ENCODE data around the gene PAK1IP1. TPM values are rescaled to one million over a fixed set of nuclear protein-coding genes. Genes with fewer than 3 reads are reported as not detected.

The PAK1IP1 gene
- total RNA-seq, 1 donor from 2014 or later: 29.7 TPM

Other genes starting within 250 kb of the PAK1IP1 start
- gene GCNT2, start 173.6 kb upstream of the PAK1IP1 start, total RNA-seq: 17.5 and 31.2 TPM in 2 replicates
- gene C6orf52, start 356 bp upstream of the PAK1IP1 start, total RNA-seq: 2.5 TPM in 1 of 2 replicates, not detected in the other
- 158 and 198 TPM in 2 replicates for gene TMEM14C, start 28.1 kb downstream of the PAK1IP1 start, total RNA-seq
- 186 and 240 TPM in 2 replicates for gene TMEM14B, start 52.8 kb downstream of the PAK1IP1 start, total RNA-seq
- 0.12 TPM in 1 of 2 replicates, not detected in the other for gene MAK, start 143.6 kb downstream of the PAK1IP1 start, total RNA-seq
- not detected in 2 replicates for gene GCM2, start 187.1 kb downstream of the PAK1IP1 start, total RNA-seq
- gene SYCP2L, start 192.1 kb downstream of the PAK1IP1 start, total RNA-seq: 1.4 and 3.4 TPM in 2 replicates

Measured in epithelial cell of proximal tubule (primary cell).